Thyroid gland (tissue), 4 donors: ENCODE data around the gene EFNA5.

Experiments
- CTCF ChIP-seq, 6 experiments: fragments of 200-600 bp in 3 of 6; fragments of 450-650 bp in 3 of 6; sonication (generic) in 3 of 6; IDR thresholded peaks; one replicate each; pipeline ENCODE4 v1.5.1; 2016 to 2019; ENCODE audit warnings: antibody characterized with exemption in 6 of 6, mild to moderate bottlenecking in 2 of 6, inconsistent platforms in 1 of 6, moderate library complexity in 1 of 6
- POLR2A ChIP-seq, 2 donors: fragments of 450-650 bp; IDR thresholded peaks; one replicate each; pipeline ENCODE4 v1.6.1; 2017; ENCODE audit warnings: antibody characterized with exemption in 2 of 2, mild to moderate bottlenecking in 2 of 2, moderate library complexity in 1 of 2

- no peak for TF ChIP-seq CTCF (IDR thresholded peaks at IDR 0.05)
- no peak for TF ChIP-seq POLR2A (IDR thresholded peaks at IDR 0.05)
These were observed 242.4 kb downstream of the EFNA5 start for GRCh38 chr5:107428303-107428813.
